Measurements from ENCODE around the gene COPS6.
A peak's percentile ranks its signal among the peaks of the same experiment; 100 is the strongest.

COPS6 gene

DNA sequence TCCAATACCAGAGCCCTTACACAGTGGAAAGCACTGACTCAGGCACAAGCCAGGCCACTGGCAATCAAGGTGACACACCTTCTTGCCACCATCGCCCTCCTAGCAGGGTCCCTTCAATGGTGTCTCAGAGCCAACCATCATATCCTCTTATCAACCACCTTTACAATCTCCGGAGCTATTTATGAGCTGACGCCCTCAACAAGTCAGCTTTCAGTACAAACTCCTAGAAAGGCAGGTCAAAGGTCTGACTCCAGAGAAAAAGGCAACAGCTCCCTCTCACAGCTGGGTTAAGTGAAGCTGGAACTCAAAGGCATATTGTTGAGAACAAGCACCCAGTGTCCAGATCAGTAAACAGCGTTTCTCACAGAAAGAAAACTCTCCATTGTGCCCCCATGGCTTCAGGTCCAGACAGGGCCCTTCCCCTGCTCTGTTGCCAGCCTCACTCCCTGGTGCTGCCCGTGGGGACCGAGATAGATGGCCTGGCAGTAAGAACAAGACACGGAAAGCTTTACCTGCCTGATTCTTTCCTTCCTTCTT lies 9.7 kb upstream of the COPS6 start:
- DNase-seq (ENCODE audit: low read depth in 2 of 2) = no peak

DNA sequence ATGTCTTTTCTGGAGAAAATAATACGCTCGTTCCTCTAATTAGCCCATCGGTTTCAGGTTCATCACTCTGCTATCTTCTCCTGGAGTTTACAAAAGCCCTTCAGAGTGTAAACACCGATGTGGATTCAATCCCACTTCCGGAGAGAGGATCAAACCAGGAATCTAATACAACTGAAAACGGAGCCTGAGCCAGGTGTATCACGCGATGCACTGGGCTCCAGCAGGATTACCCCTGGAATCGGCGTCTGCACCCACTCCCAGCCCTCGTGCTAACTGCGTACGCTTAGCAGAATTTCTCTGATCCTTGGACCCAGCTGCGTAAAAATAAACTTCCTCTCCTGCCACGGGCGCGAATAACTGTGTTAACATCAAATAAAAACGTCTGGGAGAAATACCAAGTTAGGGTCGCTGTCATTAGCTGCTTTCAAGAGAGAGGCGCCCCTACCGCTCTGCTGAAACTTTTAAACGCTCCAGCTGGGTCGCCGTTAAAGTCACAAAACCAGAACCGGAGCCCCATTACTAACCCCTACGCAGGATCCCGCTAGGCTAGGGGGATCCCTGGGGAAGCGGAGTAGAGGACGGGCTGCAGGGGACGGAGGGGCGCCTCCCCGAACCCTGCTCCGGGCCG lies 7.7 kb upstream of the COPS6 start:
- no peak for DNase-seq (ENCODE audit: low read depth in 2 of 2)

DNA sequence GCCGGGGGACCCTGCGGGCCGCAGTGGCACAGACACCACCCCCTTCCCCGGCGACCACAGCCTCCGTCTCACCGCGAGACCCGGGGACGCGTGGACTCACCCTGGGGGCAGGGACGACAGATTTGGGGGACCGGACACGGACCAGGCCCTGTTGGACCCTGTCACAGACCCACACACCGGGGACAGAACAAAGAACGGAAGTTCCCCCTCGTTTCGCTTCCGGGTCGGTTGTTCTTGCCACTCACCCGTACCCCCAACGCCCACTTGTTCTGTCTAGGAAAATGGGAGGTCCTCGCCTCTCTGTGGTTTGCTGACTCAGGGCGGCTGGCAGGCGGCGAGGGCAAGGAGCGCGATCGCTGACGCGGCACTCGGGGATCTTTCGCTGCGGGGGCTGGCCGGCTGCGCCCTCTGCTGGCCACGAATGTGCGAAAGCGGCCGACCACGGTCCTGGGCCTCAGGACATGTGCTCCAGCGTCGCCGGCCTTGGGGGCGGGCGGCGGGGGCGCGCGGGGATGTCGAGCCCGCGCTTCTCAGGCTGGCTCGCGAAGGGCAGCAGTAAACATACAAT lies 7.2 kb upstream of the COPS6 start, which contains the start of gene ZNF3:
Gene ZNF3, minus strand, starts transcription at position 189 of the 568 bp plus-strand sequence. CDS start 4,366 bp downstream, outside the sequence.
- peak; percentile 87 to 94 for DNase-seq (ENCODE audit: low read depth in 2 of 2)

DNA sequence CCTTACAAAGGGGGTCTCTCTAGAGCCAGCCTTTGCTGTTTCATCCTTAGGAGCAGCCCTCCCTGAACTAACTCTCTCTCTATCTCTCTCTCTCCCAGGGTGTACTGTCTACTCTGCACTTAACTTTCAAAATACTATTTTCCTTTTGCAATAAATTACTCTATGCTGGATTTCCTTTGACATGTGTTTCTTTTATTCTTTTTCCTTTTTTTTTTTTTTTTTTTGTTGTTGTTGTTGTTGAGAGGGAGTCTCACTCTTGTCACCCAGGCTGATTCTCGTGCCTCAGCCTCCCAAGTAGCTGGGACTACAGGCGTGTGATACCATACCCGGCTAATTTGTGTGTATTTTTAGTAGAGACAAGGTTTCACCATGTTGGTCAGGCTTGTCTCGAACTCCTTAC lies 5.8 kb upstream of the COPS6 start:
- no peak for DNase-seq (ENCODE audit: low read depth in 2 of 2)

DNA sequence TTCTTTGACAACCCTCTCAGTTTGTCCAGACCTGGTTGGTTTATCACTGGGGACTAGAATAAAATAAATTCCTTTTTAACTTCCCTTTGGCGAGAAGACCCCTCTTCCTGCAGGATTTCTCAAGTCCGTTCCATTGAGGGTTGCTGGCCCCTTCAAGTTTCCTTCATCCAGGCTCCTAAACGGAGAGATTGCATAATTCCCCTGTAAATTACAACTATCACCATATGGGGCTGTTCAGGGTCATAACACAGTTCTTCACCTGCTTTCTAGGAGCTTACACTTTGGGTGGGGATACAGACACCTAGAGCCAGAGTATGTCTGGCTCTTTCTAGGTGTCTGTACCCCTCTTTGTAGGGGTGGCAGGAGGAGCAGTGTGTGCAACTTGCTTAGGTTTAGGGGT lies 3.3 kb upstream of the COPS6 start:
- DNase-seq (ENCODE audit: low read depth in 2 of 2) = no peak

DNA sequence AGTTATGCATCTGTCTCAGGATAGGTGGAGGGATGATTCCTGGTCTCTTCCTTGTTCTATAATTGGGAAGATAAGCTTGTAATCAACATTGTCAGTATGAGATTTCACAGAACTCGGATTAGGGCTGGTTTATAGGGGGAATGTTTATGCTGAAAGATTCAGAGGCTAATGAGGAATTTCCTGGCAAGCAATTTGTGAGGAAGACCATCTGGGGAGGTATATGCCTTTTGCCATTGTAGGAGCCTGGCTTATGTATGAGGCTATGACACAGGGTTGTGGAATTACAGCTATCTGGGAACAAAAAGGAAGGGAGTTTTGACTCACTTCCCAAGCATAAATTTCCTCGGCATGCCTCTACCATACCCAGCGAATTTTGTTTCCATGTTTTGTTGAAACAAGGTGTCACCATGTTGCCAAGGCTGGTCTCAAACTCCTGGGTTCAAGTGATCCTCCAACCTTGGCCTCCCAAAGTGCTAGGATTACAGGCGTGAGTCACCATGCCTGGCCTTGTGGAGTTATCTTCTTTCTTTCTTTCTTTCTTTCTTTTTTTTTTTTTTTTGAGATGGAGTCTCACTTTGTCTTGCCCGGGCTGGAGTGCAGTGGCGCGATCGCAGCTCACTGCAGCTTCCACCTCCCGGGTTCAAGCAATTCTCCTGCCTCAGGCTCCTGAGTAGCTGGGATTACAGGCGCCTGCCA lies 1.6 kb upstream of the COPS6 start:
- no peak for DNase-seq (ENCODE audit: low read depth in 2 of 2)

DNA sequence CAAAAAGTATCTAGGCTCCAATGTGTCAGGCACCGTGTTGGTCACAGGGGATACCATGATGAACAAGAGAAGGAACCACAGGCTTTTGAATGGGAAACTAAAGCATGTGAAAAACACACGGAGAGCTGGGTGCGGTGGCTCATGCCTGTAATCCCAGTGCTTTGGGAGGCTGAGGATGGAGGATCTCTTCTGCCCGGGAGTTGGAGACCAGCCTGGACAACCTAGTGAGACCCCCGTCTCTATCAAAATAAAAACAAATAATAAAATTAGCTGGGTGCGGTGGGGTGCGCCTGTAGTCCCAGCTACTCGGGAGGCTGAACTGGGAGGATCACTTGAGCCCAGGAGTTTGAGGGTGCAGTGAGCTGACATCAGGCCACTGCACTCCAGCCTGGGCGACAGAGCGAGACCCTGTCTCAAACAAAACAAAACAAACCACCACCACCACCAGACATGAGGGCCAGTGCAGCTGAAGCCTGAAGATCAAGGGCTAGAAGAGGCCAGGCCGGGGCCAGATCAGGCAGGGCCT lies 611 bp upstream of the COPS6 start:
- DNase-seq (ENCODE audit: low read depth in 2 of 2) = no peak

DNA sequence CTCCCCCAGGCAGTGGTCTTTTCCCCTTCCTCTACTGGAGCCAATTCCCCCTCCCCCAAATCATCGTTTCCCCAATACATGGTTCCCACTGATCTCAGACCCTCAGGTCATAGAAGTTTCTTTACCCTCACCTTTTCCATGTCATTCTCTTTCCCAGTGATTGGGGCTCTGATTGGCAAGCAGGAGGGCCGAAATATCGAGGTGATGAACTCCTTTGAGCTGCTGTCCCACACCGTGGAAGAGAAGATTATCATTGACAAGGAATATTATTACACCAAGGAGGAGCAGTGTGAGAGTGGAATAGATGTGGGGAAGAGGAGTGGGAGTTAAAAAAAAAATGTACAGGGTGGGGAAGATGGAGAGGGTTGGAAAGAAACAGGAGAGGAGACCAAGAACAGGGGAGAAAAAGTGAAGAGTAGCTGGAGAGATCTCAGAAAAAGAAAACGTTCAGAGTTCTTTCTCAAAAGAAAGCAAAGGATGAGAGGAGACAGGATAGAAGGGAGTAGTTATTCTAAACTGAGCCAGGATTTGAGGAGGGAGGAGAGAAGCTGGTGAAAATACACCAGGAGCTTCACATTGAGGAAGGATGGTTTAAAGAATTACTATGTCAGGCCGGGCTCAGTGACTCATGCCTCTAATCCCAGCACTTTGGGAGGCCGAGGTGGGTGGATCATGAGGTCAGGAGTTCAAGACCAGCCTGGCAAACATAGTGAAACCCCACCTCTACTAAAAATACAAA lies 858 bp downstream of the COPS6 start:
- DNase-seq (ENCODE audit: low read depth in 2 of 2) = no peak

DNA sequence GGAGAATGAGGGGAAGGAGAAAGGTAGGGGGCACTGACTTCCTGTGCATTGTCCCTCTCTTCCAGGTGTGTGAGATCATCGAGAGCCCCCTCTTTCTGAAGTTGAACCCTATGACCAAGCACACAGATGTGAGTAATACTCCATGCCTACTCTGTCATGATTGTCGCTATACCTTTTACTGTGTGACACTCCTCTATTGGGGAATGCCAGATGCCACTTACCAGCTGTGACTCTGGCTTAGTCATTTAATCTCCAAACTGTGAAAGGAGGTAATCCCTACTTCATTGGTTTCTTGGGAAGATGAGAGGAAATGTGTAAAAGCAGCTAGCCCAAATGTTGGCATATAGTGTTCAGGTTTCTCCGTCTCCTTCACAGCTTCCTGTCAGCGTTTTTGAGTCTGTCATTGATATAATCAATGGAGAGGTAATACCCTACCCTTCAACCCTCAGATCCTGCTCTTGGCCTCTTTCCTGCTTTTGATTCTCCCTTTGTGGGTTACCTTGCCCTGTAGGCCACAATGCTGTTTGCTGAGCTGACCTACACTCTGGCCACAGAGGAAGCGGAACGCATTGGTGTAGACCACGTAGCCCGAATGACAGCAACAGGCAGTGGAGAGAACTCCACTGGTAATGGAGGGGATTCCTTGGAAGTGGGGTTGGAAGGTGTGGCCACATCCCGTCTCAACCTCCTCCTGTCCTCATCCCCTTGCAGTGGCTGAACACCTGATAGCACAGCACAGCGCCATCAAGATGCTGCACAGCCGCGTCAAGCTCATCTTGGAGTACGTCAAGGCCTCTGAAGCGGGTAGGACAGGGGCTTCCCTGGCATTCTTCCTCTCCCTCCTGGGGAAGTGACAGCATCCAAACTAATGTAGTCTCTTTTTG lies 2.0 kb downstream of the COPS6 start:
- no peak for DNase-seq (ENCODE audit: low read depth in 2 of 2)

DNA sequence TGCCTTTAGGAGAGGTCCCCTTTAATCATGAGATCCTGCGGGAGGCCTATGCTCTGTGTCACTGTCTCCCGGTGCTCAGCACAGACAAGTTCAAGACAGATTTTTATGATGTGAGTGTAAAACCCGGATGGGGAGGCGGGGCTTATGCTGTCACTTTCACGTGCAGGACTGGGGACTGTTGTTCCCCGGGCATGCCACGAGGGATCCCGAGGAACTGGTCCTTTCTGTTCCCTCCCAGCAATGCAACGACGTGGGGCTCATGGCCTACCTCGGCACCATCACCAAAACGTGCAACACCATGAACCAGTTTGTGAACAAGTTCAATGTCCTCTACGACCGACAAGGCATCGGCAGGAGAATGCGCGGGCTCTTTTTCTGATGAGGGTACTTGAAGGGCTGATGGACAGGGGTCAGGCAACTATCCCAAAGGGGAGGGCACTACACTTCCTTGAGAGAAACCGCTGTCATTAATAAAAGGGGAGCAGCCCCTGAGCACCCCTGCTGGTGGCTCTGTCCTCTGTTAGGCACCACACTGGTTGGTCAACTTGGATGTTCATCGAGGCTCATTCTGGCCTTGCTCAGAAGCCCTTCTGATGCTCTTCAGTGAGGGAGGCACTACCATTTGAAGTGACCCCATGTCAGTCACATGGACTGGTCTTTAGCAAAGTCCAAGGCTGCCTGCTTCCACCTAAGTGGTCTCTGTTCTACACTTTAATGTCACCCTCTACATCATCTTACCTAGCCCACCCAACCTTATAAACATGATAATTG lies 2.8 kb downstream of the COPS6 start:
- no peak for DNase-seq (ENCODE audit: low read depth in 2 of 2)

DNA sequence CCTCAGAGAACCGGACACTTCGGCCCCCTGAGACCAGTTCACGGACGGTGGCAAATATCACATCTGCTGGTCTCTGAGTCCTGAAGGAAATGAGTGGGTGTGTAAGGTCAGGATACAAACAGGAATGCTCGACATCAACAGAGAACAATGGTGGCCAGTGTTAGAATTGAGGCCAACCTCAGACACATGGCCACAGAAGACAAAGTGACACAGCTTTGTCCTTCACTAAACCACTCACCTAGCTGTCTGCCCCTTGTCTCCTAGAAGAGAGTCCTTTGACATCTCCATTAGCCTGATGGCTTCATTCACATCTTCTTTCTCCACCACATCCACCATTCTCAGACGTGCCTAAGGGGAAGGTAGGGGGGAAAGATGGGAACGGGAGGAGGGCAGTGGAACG lies 4.3 kb downstream of the COPS6 start:
- no peak for DNase-seq (ENCODE audit: low read depth in 2 of 2)

DNA sequence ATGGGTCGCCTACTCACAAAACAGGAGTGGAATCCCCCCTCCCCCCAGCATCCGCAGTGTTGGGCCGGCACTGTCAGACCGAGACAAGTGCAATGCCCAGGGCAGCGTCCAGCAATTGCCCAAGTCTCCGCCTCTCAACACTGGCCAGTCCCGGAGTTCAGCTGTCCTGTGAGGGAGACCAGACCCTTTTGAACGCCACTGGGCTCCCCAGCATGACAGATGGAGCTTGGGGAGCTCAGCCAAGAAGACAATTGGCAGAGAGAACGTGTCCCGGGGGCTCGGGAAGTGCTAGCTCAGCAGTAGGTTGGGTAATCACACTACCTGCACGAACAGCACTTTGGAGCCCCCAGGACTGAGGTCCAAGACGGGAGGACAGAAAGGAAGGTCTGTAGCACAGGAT lies 4.7 kb downstream of the COPS6 start:
- DNase-seq (ENCODE audit: low read depth in 2 of 2) = no peak

DNA sequence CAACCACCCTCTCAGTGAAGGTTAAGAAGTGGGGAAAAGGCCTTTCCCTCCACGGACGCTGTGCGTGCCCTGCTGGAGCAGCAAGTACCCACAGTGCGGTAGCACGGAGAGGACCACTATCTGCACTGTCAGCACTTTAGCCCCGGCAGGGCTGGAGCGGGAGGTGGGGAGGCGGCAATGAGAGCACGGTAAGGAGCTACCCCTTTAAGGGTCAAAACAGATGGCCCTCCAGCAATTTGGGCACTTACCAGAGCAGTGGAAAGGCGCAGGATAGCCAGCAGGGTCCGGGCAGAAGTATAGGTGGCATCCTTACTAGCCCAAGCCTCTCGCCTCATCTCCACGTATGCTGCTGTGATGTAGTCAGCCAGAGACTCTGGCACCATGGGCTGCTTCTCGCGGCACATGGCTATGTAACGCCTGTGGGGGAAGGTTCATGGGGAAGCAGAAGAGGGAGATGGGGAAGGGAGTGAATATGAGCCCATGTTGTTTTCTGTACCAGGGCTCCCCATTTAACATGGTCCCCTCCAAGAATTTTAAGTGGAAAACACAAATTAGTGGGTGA lies 5.2 kb downstream of the COPS6 start:
- no peak for DNase-seq (ENCODE audit: low read depth in 2 of 2)

DNA sequence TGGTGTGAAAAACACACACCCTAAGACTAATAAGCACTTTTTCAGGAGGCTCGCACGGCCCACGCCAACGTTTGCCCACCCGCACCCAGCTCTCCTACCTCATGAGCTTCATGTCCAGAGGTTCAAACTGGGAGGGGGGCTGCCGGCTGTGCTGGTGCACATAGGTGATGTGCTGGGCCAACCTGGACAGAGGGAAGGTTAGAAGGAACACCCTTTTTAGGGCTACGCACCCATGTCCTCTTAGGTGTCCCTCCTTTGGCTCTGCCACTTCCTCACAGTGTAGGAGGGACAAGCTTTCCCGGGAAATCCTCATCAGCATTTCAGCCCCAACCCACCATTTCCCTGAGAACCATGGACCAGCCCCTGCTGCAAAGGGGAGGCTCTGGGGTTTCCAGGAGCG lies 6.5 kb downstream of the COPS6 start:
- DNase-seq (ENCODE audit: low read depth in 2 of 2) = no peak

DNA sequence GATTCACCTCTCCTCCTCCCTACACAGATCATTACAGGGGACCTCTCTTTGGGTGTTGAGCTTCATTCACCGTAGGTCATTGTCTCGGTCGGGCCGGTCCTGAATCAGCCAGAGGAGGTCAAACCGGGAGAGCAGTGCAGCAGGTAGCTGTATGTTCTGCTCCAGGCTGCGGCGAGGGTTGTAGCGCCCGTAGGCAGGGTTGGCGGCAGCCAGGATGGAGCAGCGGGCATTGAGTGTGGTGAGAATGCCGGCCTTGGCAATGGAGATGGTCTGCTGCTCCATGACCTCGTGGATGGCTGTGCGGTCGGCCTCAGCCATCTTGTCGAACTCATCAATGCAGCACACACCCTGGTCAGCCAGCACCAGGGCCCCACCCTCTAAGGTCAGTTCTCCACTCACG lies 6.9 kb downstream of the COPS6 start:
- no peak for DNase-seq (ENCODE audit: low read depth in 2 of 2)

DNA sequence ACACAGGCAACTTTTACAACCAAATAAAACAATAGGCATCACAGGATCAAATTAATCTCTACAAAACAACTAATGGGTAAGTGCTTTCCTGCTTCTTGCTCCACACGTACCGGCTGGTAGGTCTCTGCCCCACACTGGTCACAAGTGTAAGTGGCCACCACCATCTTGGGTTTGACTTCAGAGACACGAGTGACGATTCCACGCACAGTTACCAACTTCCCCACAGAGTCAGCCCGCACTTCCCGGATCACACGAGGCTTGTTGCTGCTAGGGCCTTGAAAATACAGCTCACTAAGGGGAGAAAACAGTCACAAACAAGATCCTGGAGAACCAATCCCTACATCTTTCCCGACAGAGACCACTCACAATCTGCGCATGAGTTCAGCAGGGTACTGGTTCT lies 10.1 kb downstream of the COPS6 start:
- no peak for DNase-seq (ENCODE audit: low read depth in 2 of 2)

DNA sequence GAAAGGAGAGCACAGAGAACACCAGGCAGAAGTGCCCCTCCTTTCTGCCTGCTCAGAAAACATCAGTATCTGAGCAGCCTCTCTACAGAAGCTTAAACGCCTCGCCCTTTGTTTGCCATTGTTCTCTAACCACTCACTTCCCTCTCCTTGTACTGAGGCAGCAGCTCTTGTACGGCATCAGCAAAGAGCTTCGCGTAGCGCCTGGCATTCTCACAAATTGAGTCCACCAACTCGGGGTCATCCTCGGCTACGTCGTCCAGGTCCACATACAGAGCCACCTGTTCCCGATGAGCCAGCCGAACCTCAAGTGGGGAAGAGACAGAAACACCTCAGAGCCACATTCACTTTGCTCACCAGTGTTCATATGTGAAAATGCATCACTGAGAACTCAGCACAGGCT lies 10.7 kb downstream of the COPS6 start:
- DNase-seq (ENCODE audit: low read depth in 2 of 2) = no peak

DNA sequence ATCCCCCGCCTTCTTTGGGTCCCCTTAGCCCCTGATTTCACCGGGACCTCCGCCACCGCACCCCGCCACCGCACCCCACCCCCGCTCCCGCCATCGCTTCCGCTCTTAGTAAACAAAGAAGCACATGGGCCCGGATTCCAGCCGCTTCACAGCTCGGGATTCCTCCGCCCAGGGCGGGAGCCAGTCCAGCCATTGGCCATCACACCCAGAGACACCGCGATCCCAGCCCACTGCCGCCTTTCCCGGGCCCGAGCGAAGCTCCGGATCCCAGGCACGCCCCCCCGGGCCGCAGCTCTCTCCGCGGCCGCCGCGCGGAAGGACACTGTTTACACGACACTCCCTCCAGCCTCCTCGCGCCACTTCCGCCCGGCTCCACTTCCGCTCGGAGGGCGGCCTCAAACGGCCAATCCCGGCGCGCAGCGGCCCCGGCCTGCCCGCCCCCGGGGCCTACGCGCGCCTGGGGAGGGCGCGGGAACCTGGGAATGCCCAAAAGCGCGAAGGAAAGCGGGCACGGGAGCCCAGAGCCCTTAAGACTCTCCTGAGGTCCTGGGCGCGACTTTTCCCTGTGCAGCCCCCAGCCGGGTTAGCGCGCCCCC lies 11.7 kb downstream of the COPS6 start:
- DNase-seq (ENCODE audit: low read depth in 2 of 2) = peak; percentile 60 to 64

DNA sequence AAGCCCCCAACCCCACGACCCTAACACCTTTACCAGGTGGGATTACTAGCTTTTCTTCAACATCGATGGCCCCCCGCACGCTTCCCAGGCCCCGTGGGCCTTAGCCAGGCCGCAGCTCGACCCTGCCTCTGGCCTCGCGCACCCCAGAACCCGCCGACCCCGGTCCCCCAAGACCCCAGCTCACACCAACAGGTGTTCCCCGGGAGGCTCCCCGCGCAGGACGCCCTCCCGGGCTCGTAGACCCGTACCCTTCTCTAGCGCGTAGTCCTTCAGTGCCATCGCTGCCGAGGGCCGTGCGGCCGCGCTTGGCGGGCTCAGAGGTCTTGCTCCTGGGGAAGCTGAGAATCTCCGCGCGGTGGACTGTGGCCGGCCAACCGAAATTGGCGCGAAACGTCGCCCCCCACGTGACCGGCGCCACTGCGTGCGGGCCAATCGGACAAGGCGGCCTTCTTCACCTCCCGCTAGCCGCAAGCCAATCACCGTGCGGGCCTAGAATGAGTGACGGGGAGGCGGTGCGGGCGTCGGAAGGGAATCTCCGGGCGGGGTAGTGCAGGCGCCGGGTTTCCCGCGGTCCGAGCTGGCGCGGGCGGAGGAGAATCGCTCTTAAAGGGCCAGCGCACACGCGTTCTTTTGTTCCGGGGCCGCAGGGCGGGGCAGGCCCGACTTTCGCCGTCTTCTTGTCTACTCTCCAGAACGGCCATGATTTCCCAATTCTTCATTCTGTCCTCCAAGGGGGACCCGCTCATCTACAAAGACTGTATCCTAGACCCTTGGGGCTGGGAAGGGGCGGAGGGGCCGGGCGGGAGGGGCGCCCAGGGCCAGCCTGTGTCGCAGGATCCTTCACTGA lies 12.5 kb downstream of the COPS6 start, which contains the start of the genes AP4M1 and MCM7:
Gene AP4M1, plus strand, starts transcription at position 628 of the 847 bp plus-strand sequence. Its CDS starts 72 bp downstream, at position 700.
Gene MCM7, minus strand, starts transcription at position 382 of the 847 bp plus-strand sequence. Its CDS starts 103 bp downstream, at position 279.
- peak; percentile 87 to 91 for DNase-seq (ENCODE audit: low read depth in 2 of 2)

All from stimulated activated CD4-positive, alpha-beta T cell treated with anti-CD3 and anti-CD28 coated beads, Interleukin-1b, Interleukin-23, amount 100 ng/mL, for 1 hour (primary cell).